Gastroesophageal sphincter (tissue), 4 donors: ENCODE data around the gene PSMD8. TPM values are rescaled to one million over a fixed set of nuclear protein-coding genes. Genes with fewer than 3 reads are reported as not detected.
"Not testable (repeated sequence)": the region's sequence is repeated elsewhere in the genome, so short reads cannot be mapped to it uniquely, and the experiment has no call there.

Experiments used
- ATAC-seq: fragments of 150-250 bp; one replicate; pipeline ENCODE4 v1.9.1; 2016; ENCODE audit warnings: mild to moderate bottlenecking, moderate library complexity
- H3K27ac ChIP-seq, 4 donors: fragments of 200-600 bp; sonication (generic) in 3 of 4; 1 replicate in 3 of 4; 2 replicates in 1 of 4; pipeline ENCODE4 v1.5.1; 2016 to 2019
- H3K27me3 ChIP-seq: fragments of 200-600 bp; sonication (generic); one replicate; pipeline ENCODE4 v1.5.1; 2019
- H3K36me3 ChIP-seq, 2 donors: fragments of 200-600 bp; sonication (generic); one replicate each; pipeline ENCODE4 v1.5.1; 2019; ENCODE audit warnings: control low read depth in 1 of 2
- H3K4me1 ChIP-seq, 3 donors: fragments of 200-600 bp; sonication (generic); 1 replicate in 2 of 3; 2 replicates in 1 of 3; pipeline ENCODE4 v1.5.1; 2016 to 2019; ENCODE audit warnings: control low read depth in 2 of 3
- H3K4me3 ChIP-seq, 2 donors: fragments of 200-600 bp; sonication (generic); one replicate each; pipeline ENCODE4 v1.5.1; 2019; ENCODE audit warnings: mild to moderate bottlenecking in 1 of 2, moderate library complexity in 1 of 2
- H3K9me3 ChIP-seq, 3 donors: fragments of 200-600 bp; sonication (generic); one replicate each; pipeline ENCODE4 v1.5.1; 2017 to 2019; ENCODE audit warnings: control low read depth in 2 of 3
- CTCF ChIP-seq, 4 experiments: fragments of 200-600 bp in 2 of 4; fragments of 450-650 bp in 2 of 4; sonication (generic) in 1 of 4; IDR thresholded peaks; one replicate each; pipeline ENCODE4 v1.5.1; 2017 to 2019; ENCODE audit warnings: antibody characterized with exemption in 4 of 4, mild to moderate bottlenecking in 2 of 4, moderate library complexity in 2 of 4
- EP300 ChIP-seq: sonication (generic); formaldehyde crosslinking; IDR thresholded peaks from one replicate; pipeline ENCODE4 v1.6.1; 2017; ENCODE audit warnings: antibody characterized with exemption, mild to moderate bottlenecking
- POLR2A ChIP-seq, 2 donors: fragments of 450-650 bp; IDR thresholded peaks; one replicate each; pipeline ENCODE4 v1.6.1; 2017; ENCODE audit warnings: antibody characterized with exemption in 2 of 2, mild to moderate bottlenecking in 2 of 2, moderate library complexity in 1 of 2
- POLR2AphosphoS5 ChIP-seq: sonication (generic); formaldehyde crosslinking; IDR thresholded peaks from one replicate; pipeline ENCODE4 v1.6.1; 2017; ENCODE audit warnings: antibody characterized with exemption
- WGBS, 2 donors: methylation state at CpG; one replicate each; pipeline ENCODE4 v1.1.5; 2018; ENCODE audit warnings: low coverage in 1 of 2; 5-methylcytosine and 5-hydroxymethylcytosine counted together
- total RNA-seq, 4 donors: library from RNA; depleted of rRNA; stranded (reverse); fragments of >200 nt; gene quantifications; one replicate each; pipeline ENCODE4 v1.1.0, GENCODE V29; 2016

Gene PSMD8
- total RNA-seq, 4 donors from 2014 or later, result 161 to 208 (median 171) TPM

GRCh38 chr19:38361633-38362075 lies 12.7 kb upstream of the PSMD8 start:
- H3K27me3 ChIP-seq, result peaks cover 75% of the 10 kb centered on the region
- peak overlapping the region in 3 of 4 donors; percentile 40 to 61 (median 54) for H3K27ac ChIP-seq
- 0% methylated on average over 2 of the region's 37 CpGs; no CpG with 5 or more reads in 1 of the 2 donors for WGBS, 2 donors
- H3K4me1 ChIP-seq, result peaks cover 0 to 22% (median 4%) of the 10 kb centered on the region in 3 donors
- TF ChIP-seq POLR2A (IDR thresholded peaks at IDR 0.05) (no peak), CTCF (IDR thresholded peaks at IDR 0.05) (peak in 3 of 4 experiments; percentile 23 to 46 (median 35)), EP300 (no peak), POLR2AphosphoS5 (no peak)
- H3K4me3 ChIP-seq, result peak overlapping the region; percentile 24 to 64
- peak; percentile 86 for ATAC-seq
- no peaks in the 10 kb centered on the region for H3K36me3 ChIP-seq
- no peaks in the 10 kb centered on the region for H3K9me3 ChIP-seq

DNA sequence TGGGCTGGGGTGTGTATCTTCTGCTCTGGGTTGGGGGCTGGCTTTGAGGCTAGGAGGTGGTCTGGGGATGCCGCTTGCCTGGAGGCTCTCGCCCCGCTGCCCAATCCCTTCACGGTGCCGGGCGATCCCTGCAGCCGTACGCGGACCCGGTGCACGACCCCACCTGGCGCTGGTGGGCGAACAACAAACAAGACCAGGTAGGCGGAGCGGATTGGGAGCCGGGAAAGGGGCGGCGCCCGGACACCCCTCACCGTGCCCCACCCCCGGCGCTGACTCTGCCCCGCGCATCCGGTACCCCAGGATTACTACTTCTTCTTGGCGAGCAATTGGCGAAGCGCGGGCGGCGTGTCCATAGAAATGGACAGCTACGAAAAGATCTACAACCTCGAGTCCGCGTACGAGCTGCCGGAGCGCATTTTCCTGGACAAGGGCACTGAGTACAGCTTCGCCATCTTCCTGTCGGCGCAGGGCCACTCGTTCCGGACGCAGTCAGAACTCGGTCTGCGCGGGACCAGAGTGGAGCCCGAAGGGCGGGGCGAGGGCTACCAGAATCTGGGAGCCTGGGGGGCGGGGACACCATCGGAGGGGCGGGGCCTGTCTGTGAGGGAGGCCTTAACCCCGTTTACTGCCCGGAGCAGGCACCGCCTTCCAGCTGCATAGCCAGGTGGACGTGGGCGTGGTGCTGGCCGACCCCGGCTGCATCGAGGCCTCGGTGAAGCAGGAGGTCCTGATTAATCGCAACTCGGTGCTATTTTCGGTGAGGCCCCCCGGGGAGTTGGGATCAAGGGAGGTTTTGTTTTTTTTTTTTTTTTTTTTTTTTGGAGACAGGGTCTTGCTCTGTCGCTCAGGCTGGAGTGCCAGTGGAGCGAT lies 12.1 kb upstream of the PSMD8 start:
- TF ChIP-seq POLR2AphosphoS5 (no peak), CTCF (IDR thresholded peaks at IDR 0.05) (no peak), EP300 (no peak), POLR2A (IDR thresholded peaks at IDR 0.05) (no peak)
- Histone ChIP-seq H3K36me3 (no peaks in the 10 kb centered on the region), H3K9me3 (no peaks in the 10 kb centered on the region), H3K27ac (peak overlapping the region in 3 of 4 donors; percentile 40 to 61 (median 54)), H3K27me3 (peaks cover 74% of the 10 kb centered on the region), H3K4me1 (peaks cover 0 to 22% (median 4%) of the 10 kb centered on the region in 3 donors), H3K4me3 (peak overlapping the region; percentile 24 to 64)
- ATAC-seq, result peak; percentile 77
- 4 to 5% methylated on average over 13 to 14 of the region's 68 CpGs for WGBS, 2 donors

- Histone ChIP-seq H3K4me1 (peaks cover 0 to 22% (median 4%) of the 10 kb centered on the region in 3 donors), H3K4me3 (peak overlapping the region in 1 of 2 donors; percentile 64), H3K27me3 (peaks cover 74% of the 10 kb centered on the region)
- not testable (repeated sequence) for ATAC-seq, H3K27ac ChIP-seq, H3K36me3 ChIP-seq, H3K9me3 ChIP-seq
- WGBS, 2 donors, result 81 to 84% methylated on average over 8 to 9 of the region's 16 CpGs
Measured at GRCh38 chr19:38362946-38363688, 11.3 kb upstream of the PSMD8 start.

- Histone ChIP-seq H3K9me3 (no peaks in the 10 kb centered on the region), H3K27ac (no peak overlapping the region), H3K4me3 (no peak overlapping the region), H3K36me3 (no peaks in the 10 kb centered on the region), H3K4me1 (peaks cover 0 to 11% (median 4%) of the 10 kb centered on the region in 3 donors), H3K27me3 (peaks cover 46% of the 10 kb centered on the region)
- no peak for ATAC-seq
- TF ChIP-seq POLR2AphosphoS5 (no peak), POLR2A (IDR thresholded peaks at IDR 0.05) (no peak), CTCF (IDR thresholded peaks at IDR 0.05) (no peak)
- WGBS, 2 donors, result 70 to 72% methylated on average over 2 to 11 of the region's 12 CpGs
Measured at GRCh38 chr19:38367041-38367440, 7.3 kb upstream of the PSMD8 start.

DNA sequence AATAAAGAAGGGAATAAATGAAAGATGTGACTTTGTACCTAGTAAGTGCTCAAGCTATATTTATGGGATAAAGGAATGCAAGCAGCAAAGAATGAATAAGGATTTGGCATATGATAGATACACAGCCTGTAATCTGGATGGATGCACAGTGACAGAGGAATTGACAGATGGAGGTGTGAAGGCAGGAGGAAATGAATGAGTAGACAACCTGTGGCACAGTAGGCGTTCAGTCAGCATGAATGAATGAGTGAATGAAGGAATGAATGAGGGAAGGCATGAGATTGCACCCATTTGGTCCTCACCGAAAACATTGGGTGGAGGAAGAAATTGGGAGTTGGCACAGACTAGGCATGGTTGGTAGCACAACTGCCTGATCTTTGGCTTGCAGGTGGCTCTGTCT lies 4.8 kb upstream of the PSMD8 start:
- H3K9me3 ChIP-seq, result no peaks in the 10 kb centered on the region
- no peaks in the 10 kb centered on the region for H3K36me3 ChIP-seq
- WGBS, 2 donors, result 68 to 95% methylated on average over 2 of the region's 2 CpGs
- ATAC-seq, result no peak
- H3K4me3 ChIP-seq, result no peak overlapping the region
- peaks cover 36% of the 10 kb centered on the region for H3K27me3 ChIP-seq
- H3K4me1 ChIP-seq, result peaks cover 0 to 6% (median 0%) of the 10 kb centered on the region in 3 donors
- TF ChIP-seq POLR2A (IDR thresholded peaks at IDR 0.05), result no peak
- TF ChIP-seq CTCF (IDR thresholded peaks at IDR 0.05), result no peak
- TF ChIP-seq POLR2AphosphoS5, result no peak
- no peak for TF ChIP-seq EP300
- no peak overlapping the region for H3K27ac ChIP-seq
